BE2C (cell line): ENCODE results near the gene RAD23B.
A peak's percentile ranks its signal among the peaks of the same experiment; 100 is the strongest.

Experiments used
- DNase-seq: peaks from one replicate; pipeline ENCODE4 v3.0.0-alpha.2; 2020
- H3K27me3 ChIP-seq: fragments of 250-450 bp; sonication (Bioruptor Pico); 2 replicates; pipeline ENCODE4 v1.5.1; 2020; ENCODE audit warnings: mild to moderate bottlenecking
- H3K36me3 ChIP-seq: fragments of 250-450 bp; sonication (Bioruptor Pico); 2 replicates; pipeline ENCODE4 v1.5.1; 2020; ENCODE audit warnings: mild to moderate bottlenecking
- H3K4me1 ChIP-seq: fragments of 250-450 bp; sonication (Bioruptor Pico); 2 replicates; pipeline ENCODE4 v1.5.1; 2020
- H3K4me3 ChIP-seq: 2 replicates; pipeline ENCODE4 v1.5.1; 2011; ENCODE audit warnings: low read depth, low read length
- H3K9me3 ChIP-seq: fragments of 250-450 bp; sonication (Bioruptor Pico); 2 replicates; pipeline ENCODE4 v1.5.1; 2020
- TF ChIP-seq, protein P1 (sequence below): IDR thresholded peaks from 2 replicates; pipeline ENCODE4 v1.5.1; 2012; ENCODE audit warnings: mild to moderate bottlenecking, low read depth, low read length

Gene RAD23B

DNA sequence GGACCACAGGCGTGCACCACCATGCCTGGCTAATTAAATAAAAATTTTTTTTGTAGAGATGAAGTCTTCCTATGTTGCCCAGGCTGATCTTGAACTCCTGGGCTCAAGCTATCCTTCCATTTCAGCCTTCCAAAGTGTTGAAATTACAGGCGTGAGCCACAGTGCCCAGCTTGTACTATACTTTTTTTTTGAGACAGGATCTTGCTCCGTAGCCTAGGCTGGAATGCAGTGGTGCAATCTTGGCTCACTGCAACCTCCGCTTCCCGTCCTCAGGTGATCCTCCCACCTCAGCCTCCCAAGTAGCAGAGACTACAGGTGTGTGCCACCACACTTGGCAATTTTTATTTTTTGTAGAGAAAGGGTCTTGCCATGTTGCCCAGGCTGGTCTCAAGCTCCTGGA lies 5.3 kb upstream of the RAD23B start:
- TF ChIP-seq, protein P1, sequence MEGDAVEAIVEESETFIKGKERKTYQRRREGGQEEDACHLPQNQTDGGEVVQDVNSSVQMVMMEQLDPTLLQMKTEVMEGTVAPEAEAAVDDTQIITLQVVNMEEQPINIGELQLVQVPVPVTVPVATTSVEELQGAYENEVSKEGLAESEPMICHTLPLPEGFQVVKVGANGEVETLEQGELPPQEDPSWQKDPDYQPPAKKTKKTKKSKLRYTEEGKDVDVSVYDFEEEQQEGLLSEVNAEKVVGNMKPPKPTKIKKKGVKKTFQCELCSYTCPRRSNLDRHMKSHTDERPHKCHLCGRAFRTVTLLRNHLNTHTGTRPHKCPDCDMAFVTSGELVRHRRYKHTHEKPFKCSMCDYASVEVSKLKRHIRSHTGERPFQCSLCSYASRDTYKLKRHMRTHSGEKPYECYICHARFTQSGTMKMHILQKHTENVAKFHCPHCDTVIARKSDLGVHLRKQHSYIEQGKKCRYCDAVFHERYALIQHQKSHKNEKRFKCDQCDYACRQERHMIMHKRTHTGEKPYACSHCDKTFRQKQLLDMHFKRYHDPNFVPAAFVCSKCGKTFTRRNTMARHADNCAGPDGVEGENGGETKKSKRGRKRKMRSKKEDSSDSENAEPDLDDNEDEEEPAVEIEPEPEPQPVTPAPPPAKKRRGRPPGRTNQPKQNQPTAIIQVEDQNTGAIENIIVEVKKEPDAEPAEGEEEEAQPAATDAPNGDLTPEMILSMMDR = no peak
- Histone ChIP-seq H3K27me3 (no peaks in the 10 kb centered on the region), H3K4me3 (no peak overlapping the region), H3K36me3 (no peaks in the 10 kb centered on the region), H3K4me1 (peaks cover 7% of the 10 kb centered on the region), H3K9me3 (no peaks in the 10 kb centered on the region; the same call in 1 of the 2 replicates)
- DNase-seq = no peak

DNA sequence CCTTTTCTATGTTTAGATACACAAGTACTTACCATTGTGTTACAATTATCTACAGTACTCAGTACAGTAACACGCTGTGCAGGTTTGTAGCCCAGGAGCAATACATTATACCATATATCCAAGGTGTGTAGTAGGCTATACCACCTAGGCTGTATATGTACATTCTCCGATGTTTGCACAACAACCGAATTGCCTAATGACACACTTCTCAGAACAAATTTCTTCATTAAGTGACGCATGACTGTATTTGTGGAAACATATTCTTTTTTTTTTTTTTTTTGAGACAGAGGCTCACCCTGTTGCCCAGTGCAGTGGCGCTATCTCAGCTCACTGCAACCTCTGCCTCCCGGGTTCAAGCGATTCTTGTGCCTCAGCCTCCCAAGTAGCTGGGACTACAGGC lies 4.0 kb upstream of the RAD23B start:
- Histone ChIP-seq H3K27me3 (no peaks in the 10 kb centered on the region), H3K4me1 (peaks cover 7% of the 10 kb centered on the region), H3K9me3 (no peaks in the 10 kb centered on the region; the same call in 1 of the 2 replicates), H3K36me3 (peaks cover 6% of the 10 kb centered on the region), H3K4me3 (no peak overlapping the region)
- DNase-seq = no peak
- TF ChIP-seq, protein P1 = no peak

DNA sequence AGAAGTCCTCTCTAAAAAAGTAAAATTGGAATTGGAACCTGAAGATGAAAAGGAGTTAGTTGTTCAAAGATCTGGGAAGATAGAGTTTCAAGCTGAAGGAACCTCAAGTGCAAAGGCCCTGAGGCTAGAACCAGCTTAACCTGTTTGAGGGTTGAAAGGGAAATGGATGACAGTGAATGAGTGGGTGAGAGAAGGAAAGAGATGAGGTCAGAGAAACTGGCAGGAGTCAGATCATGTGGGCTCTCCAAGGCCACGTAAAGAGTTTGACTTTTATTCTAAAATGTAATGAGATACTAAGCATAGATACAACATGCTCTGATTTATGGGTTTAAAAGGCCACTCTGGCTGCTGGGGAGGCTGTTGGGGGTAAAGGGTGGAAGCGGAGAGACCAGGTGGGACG lies 2.5 kb upstream of the RAD23B start:
- Histone ChIP-seq H3K4me3 (no peak overlapping the region), H3K27me3 (no peaks in the 10 kb centered on the region), H3K9me3 (no peaks in the 10 kb centered on the region; the same call in 1 of the 2 replicates), H3K36me3 (peaks cover 10% of the 10 kb centered on the region), H3K4me1 (0 out of 2 replicates have a peak, but pooled peaks cover 2% of the 10 kb centered on the region)
- TF ChIP-seq, protein P1 = no peak
- no peak for DNase-seq

DNA sequence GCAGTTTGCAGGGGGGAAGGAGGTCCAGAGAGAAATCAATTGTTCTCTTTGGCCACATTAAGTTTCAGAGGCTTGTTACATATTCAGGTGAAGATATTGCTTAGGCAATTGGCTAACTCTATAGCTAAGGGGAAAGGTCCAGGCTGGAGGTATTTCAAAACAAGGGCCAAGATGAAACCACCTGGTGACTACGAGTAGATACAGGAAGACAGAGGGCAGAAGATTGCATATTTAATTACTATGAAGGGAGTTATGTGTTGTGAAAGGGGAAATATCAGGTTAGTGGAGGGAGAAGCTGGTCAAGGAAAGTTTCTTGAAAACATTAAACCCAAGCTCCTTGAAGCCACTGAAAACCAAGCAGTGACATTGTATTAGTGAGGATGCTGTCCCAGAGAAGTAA lies 1.9 kb upstream of the RAD23B start:
- Histone ChIP-seq H3K9me3 (no peaks in the 10 kb centered on the region; the same call in 1 of the 2 replicates), H3K27me3 (no peaks in the 10 kb centered on the region), H3K4me1 (peaks cover 2% of the 10 kb centered on the region; the same call in 1 of the 2 replicates), H3K4me3 (no peak overlapping the region), H3K36me3 (peaks cover 10% of the 10 kb centered on the region)
- TF ChIP-seq, protein P1 = no peak
- no peak for DNase-seq

DNA sequence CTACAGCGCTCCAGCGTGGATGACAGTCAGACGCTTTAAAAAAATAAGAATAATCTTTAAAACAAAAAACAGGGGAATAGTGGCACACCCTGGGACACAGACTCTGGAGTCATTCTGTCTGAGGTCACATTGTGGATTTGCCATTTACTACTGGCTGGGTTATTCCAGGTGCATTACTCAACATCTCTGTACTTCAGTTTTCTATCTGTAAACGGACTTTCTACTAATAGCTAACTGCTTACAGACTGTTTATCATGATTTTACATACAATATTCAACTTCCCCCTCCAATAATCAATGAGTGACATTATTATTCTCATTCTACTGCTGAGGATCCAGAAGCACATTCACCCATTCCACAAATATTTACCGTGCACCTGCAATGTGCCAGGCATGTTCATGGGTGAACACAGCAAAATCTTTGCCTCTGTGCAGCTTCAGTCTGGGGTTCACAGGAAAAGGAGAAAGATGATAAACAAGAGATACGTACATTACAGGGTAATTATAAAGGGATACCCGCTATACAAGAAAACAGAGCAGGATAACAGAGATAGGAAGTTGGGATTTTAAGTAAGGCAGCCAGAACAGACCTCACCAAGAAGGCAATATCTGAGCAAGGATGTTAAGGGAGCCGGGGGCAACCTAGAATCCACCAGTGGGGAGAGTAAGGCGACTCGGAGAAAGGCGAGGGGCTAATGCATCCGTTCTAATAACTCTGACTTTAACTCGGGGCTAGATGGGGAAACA lies 984 bp upstream of the RAD23B start:
- Histone ChIP-seq H3K4me1 (peaks cover 2% of the 10 kb centered on the region; the same call in 1 of the 2 replicates), H3K36me3 (peaks cover 10% of the 10 kb centered on the region), H3K9me3 (no peaks in the 10 kb centered on the region; the same call in 1 of the 2 replicates), H3K4me3 (peak overlapping the region; percentile 78), H3K27me3 (no peaks in the 10 kb centered on the region)
- DNase-seq = no peak
- TF ChIP-seq, protein P1 = no peak
